Transverse colon (tissue), 3 donors: ENCODE measurements around the gene AGBL4.

Experiments used
- EP300 ChIP-seq: sonication (generic); formaldehyde crosslinking; IDR thresholded peaks from one replicate; pipeline ENCODE4 v1.6.1; 2017; ENCODE audit warnings: antibody characterized with exemption, low read depth
- TF ChIP-seq, protein P1 (sequence below), 5 experiments: fragments of 200-600 bp in 3 of 5; fragments of 450-650 bp in 2 of 5; sonication (generic) in 3 of 5; IDR thresholded peaks; 1 replicate in 2 of 5; 2 replicates in 3 of 5; pipeline ENCODE4 v1.5.1; 2016 to 2017; ENCODE audit warnings: antibody characterized with exemption in 5 of 5, inconsistent platforms in 3 of 5, mild to moderate bottlenecking in 2 of 5, moderate library complexity in 1 of 5

DNA sequence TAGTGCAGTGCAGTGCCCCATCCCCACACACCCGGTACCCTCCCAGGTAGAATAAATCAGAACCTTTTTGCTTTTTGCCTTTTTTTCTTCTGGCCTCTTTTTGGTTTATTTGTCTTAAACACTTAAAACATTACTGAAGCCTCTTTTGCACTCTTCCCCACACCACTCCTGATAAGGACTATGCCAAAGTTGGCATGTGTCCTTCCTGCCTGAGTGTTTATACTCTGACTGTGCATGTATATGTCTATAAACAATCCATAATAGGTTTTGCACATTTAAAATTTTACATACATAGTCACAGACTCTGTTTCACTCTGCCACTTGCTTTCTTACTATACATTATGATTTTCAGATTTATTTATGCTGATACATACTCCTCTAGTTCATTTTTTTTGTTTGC lies 1306.7 kb downstream of the AGBL4 start:
- TF ChIP-seq, protein P1, sequence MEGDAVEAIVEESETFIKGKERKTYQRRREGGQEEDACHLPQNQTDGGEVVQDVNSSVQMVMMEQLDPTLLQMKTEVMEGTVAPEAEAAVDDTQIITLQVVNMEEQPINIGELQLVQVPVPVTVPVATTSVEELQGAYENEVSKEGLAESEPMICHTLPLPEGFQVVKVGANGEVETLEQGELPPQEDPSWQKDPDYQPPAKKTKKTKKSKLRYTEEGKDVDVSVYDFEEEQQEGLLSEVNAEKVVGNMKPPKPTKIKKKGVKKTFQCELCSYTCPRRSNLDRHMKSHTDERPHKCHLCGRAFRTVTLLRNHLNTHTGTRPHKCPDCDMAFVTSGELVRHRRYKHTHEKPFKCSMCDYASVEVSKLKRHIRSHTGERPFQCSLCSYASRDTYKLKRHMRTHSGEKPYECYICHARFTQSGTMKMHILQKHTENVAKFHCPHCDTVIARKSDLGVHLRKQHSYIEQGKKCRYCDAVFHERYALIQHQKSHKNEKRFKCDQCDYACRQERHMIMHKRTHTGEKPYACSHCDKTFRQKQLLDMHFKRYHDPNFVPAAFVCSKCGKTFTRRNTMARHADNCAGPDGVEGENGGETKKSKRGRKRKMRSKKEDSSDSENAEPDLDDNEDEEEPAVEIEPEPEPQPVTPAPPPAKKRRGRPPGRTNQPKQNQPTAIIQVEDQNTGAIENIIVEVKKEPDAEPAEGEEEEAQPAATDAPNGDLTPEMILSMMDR (IDR thresholded peaks at IDR 0.05), result no peak
- TF ChIP-seq EP300, result no peak
